ENCODE data around the gene CDH23. TPM values are rescaled to one million over a fixed set of nuclear protein-coding genes. Genes with fewer than 3 reads are reported as not detected.
"Not testable (repeated sequence)": the region's sequence is repeated elsewhere in the genome, so short reads cannot be mapped to it uniquely, and the experiment has no call there.

Gene CDH23
- total RNA-seq, 2 donors from 2014 or later, result 28.5 to 58.7 TPM

GRCh38 chr10:71358277-71358676 lies 38.4 kb upstream of the CDH23 start:
- intact Hi-C loops (cut with DNase I), result no loop called here
- Histone ChIP-seq H3K27ac (no peak overlapping the region), H3K4me3 (no peak overlapping the region), H3K36me3 (replicated peaks in 1 of 2; ENCODE audit: insufficient read depth in 1 of 2, low read depth in 2 of 2) (peaks cover 0 to 3% of the 10 kb centered on the region in 2 donors), H3K9me3 (no peaks in the 10 kb centered on the region), H3K4me1 (no peaks in the 10 kb centered on the region), H3K27me3 (no peaks in the 10 kb centered on the region)
- no peak for TF ChIP-seq POLR2A (IDR thresholded peaks at IDR 0.05)
- TF ChIP-seq CTCF (IDR thresholded peaks at IDR 0.05), result no peak
- DNase-seq, result no peak
- no peak for ATAC-seq
- 83 to 92% methylated on average over 6 to 8 of the region's 8 CpGs for WGBS, 2 donors

- H3K4me1 ChIP-seq; H3K4me3 ChIP-seq; H3K36me3 ChIP-seq (replicated peaks in 1 of 2; ENCODE audit: insufficient read depth in 1 of 2, low read depth in 2 of 2); DNase-seq; ATAC-seq; H3K27me3 ChIP-seq; H3K9me3 ChIP-seq; intact Hi-C loops (cut with DNase I): not testable (repeated sequence)
- 87 to 95% methylated on average over 10 of the region's 10 CpGs for WGBS, 2 donors
- H3K27ac ChIP-seq, result peak overlapping the region in 2 of 4 donors; percentile 16 to 36
Observed at GRCh38 chr10:71358906-71359305, 37.8 kb upstream of the CDH23 start.

GRCh38 chr10:71359364-71360046 lies 37.2 kb upstream of the CDH23 start:
- 66 to 67% methylated on average over 9 of the region's 9 CpGs for WGBS, 2 donors
- Histone ChIP-seq H3K4me3 (no peak overlapping the region), H3K36me3 (replicated peaks in 1 of 2; ENCODE audit: insufficient read depth in 1 of 2, low read depth in 2 of 2) (peaks cover 0 to 3% of the 10 kb centered on the region in 2 donors)

GRCh38 chr10:71360735-71361134 lies 36.0 kb upstream of the CDH23 start:
- DNase-seq, result no peak
- intact Hi-C loops (cut with DNase I), result no loop called here
- WGBS, 2 donors, result 69 to 93% methylated on average over 2 of the region's 2 CpGs
- no peak for ATAC-seq
- H3K36me3 ChIP-seq (replicated peaks in 1 of 2; ENCODE audit: insufficient read depth in 1 of 2, low read depth in 2 of 2), result peaks cover 0 to 3% of the 10 kb centered on the region in 2 donors
- H3K4me3 ChIP-seq, result no peak overlapping the region
- H3K27ac ChIP-seq, result no peak overlapping the region
- H3K27me3 ChIP-seq, result no peaks in the 10 kb centered on the region
- no peaks in the 10 kb centered on the region for H3K4me1 ChIP-seq
- no peak for TF ChIP-seq POLR2A (IDR thresholded peaks at IDR 0.05)
- TF ChIP-seq CTCF (IDR thresholded peaks at IDR 0.05), result no peak
- H3K9me3 ChIP-seq, result no peaks in the 10 kb centered on the region

More at GRCh38 chr10:71359364-71360046, 37.2 kb upstream of the CDH23 start:
- H3K4me1 ChIP-seq, result no peaks in the 10 kb centered on the region
- H3K27me3 ChIP-seq, result no peaks in the 10 kb centered on the region
- intact Hi-C loops (cut with DNase I), result no loop called here
- ATAC-seq (peak; percentile 30), DNase-seq (peak in 2 of 4 donors; percentile 14 to 58)
- TF ChIP-seq CTCF (IDR thresholded peaks at IDR 0.05) (no peak), POLR2A (IDR thresholded peaks at IDR 0.05) (no peak)
- peak overlapping the region in 2 of 4 donors; percentile 16 to 36 for H3K27ac ChIP-seq
- H3K9me3 ChIP-seq, result no peaks in the 10 kb centered on the region

- WGBS, 2 donors, result 88 to 94% methylated on average over 7 of the region's 7 CpGs
- Histone ChIP-seq H3K36me3 (replicated peaks in 1 of 2; ENCODE audit: insufficient read depth in 1 of 2, low read depth in 2 of 2) (no peaks in the 10 kb centered on the region), H3K27me3 (no peaks in the 10 kb centered on the region), H3K9me3 (no peaks in the 10 kb centered on the region), H3K27ac (no peak overlapping the region), H3K4me3 (no peak overlapping the region), H3K4me1 (no peaks in the 10 kb centered on the region)
- no peak for ATAC-seq
- no peak for DNase-seq
- TF ChIP-seq CTCF (IDR thresholded peaks at IDR 0.05) (no peak), POLR2A (IDR thresholded peaks at IDR 0.05) (no peak)
- intact Hi-C loops (cut with DNase I), result no loop called here
Observed at GRCh38 chr10:71361581-71361980, 35.1 kb upstream of the CDH23 start.
